ENCODE data around the gene CD58.
A peak's percentile ranks its signal among the peaks of the same experiment; 100 is the strongest.

The CD58 gene

GRCh38 chr1:116556289-116557006 is 14.4 kb downstream of the CD58 start:
- Histone ChIP-seq H3K4me1 (ENCODE audit: insufficient read depth, poor library complexity, severe bottlenecking) (peaks cover 41% of the 10 kb centered on the region), H3K27me3 (ENCODE audit: insufficient read depth, poor library complexity, severe bottlenecking) (no peaks in the 10 kb centered on the region), H3K9me3 (ENCODE audit: severe bottlenecking) (no peaks in the 10 kb centered on the region), H3K36me3 (ENCODE audit: low read depth) (no peaks in the 10 kb centered on the region; the same call in 1 of the 2 replicates), H3K4me3 (ENCODE audit: severe bottlenecking) (no peak overlapping the region), H3K27ac (ENCODE audit: poor library complexity, severe bottlenecking) (peak overlapping the region; percentile 81)
- ATAC-seq (ENCODE audit: low read depth) (peak; percentile 97), DNase-seq (ENCODE audit: low spot score) (peak; percentile 97)
- TF ChIP-seq, protein P1, sequence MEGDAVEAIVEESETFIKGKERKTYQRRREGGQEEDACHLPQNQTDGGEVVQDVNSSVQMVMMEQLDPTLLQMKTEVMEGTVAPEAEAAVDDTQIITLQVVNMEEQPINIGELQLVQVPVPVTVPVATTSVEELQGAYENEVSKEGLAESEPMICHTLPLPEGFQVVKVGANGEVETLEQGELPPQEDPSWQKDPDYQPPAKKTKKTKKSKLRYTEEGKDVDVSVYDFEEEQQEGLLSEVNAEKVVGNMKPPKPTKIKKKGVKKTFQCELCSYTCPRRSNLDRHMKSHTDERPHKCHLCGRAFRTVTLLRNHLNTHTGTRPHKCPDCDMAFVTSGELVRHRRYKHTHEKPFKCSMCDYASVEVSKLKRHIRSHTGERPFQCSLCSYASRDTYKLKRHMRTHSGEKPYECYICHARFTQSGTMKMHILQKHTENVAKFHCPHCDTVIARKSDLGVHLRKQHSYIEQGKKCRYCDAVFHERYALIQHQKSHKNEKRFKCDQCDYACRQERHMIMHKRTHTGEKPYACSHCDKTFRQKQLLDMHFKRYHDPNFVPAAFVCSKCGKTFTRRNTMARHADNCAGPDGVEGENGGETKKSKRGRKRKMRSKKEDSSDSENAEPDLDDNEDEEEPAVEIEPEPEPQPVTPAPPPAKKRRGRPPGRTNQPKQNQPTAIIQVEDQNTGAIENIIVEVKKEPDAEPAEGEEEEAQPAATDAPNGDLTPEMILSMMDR (IDR thresholded peaks at IDR 0.05; ENCODE audit: poor library complexity, severe bottlenecking), result peak; percentile 26

DNA sequence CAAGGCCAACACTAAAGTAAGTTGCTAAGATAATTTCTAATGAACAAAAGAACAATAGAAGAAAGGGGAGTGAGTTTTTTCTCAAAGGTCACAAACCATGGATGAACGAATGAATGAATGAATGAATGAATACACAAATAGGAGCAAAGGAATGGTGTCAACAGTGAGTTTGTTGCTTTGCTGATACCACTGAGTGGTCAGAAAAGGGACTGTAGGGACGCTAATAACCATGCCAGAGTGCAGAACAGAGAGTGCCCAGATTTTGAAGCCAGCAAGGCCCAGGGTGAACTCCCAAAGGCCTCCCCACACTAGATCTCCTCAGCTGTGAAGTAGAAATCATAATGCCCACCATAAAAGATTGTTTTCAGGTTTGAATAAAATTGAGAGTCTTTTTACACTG is 15.9 kb downstream of the CD58 start:
- ATAC-seq (ENCODE audit: low read depth) (no peak), DNase-seq (ENCODE audit: low spot score) (no peak)
- TF ChIP-seq, protein P1 (IDR thresholded peaks at IDR 0.05; ENCODE audit: poor library complexity, severe bottlenecking), result no peak
- Histone ChIP-seq H3K27me3 (ENCODE audit: insufficient read depth, poor library complexity, severe bottlenecking) (no peaks in the 10 kb centered on the region), H3K9me3 (ENCODE audit: severe bottlenecking) (no peaks in the 10 kb centered on the region), H3K36me3 (ENCODE audit: low read depth) (no peaks in the 10 kb centered on the region; the same call in 1 of the 2 replicates), H3K4me3 (ENCODE audit: severe bottlenecking) (no peak overlapping the region), H3K27ac (ENCODE audit: poor library complexity, severe bottlenecking) (peak overlapping the region; percentile 81), H3K4me1 (ENCODE audit: insufficient read depth, poor library complexity, severe bottlenecking) (peaks cover 41% of the 10 kb centered on the region)

DNA sequence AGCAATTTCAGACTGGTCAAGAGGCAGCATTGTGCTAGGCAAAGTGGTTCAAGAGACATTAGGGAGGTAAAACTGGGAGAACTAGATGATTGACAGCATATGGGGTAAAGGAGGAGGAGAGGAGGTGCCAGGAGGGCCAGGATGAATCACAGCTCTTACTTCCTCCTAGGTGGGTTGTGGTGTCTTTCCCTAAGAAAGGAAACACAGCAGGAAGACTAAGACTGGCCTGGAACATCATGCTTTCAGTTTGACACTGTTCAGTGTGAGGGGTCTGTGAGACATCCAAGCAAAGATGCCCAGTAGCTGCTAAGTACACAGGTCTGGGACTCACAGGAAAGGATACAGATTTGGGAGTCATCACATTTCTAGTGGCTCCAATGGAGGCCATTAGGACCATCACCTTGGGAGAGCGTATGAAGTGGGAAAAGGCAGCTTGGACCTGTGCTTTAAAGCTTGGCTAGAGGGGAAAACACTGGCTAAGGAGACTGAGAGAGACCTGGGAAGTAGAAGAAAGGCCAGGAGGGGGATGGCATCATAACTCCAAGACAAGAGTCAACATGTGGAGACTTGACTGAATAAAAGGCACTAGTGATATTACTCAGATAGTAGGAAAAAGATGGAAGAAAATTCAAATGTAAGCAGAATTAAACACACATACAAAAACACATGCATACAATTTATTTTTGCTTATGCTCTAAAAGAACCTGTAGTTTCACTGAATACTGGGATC is 17.3 kb downstream of the CD58 start:
- Histone ChIP-seq H3K9me3 (ENCODE audit: severe bottlenecking) (no peaks in the 10 kb centered on the region), H3K4me3 (ENCODE audit: severe bottlenecking) (no peak overlapping the region), H3K4me1 (ENCODE audit: insufficient read depth, poor library complexity, severe bottlenecking) (peaks cover 41% of the 10 kb centered on the region), H3K36me3 (ENCODE audit: low read depth) (no peaks in the 10 kb centered on the region; the same call in none of the 2 replicates), H3K27me3 (ENCODE audit: insufficient read depth, poor library complexity, severe bottlenecking) (no peaks in the 10 kb centered on the region), H3K27ac (ENCODE audit: poor library complexity, severe bottlenecking) (peak overlapping the region; percentile 81)
- TF ChIP-seq, protein P1 (IDR thresholded peaks at IDR 0.05; ENCODE audit: poor library complexity, severe bottlenecking), result no peak
- ATAC-seq (ENCODE audit: low read depth), result peak; percentile 66
- no peak for DNase-seq (ENCODE audit: low spot score)

GRCh38 chr1:116546354-116546977 is 24.4 kb downstream of the CD58 start:
- H3K4me1 ChIP-seq (ENCODE audit: insufficient read depth, poor library complexity, severe bottlenecking), result peaks cover 4% of the 10 kb centered on the region
- H3K4me3 ChIP-seq (ENCODE audit: severe bottlenecking), result no peak overlapping the region
- no peak for ATAC-seq (ENCODE audit: low read depth)
- no peaks in the 10 kb centered on the region for H3K9me3 ChIP-seq (ENCODE audit: severe bottlenecking)
- peaks cover 7% of the 10 kb centered on the region for H3K36me3 ChIP-seq (ENCODE audit: low read depth)
- TF ChIP-seq, protein P1 (IDR thresholded peaks at IDR 0.05; ENCODE audit: poor library complexity, severe bottlenecking), result no peak
- no peak for DNase-seq (ENCODE audit: low spot score)
- no peak overlapping the region for H3K27ac ChIP-seq (ENCODE audit: poor library complexity, severe bottlenecking)
- no peaks in the 10 kb centered on the region for H3K27me3 ChIP-seq (ENCODE audit: insufficient read depth, poor library complexity, severe bottlenecking)

Measured in RWPE2 (cell line).